GM18505 (cell line): Measurements from ENCODE around the gene TMEM209.
"Not testable (repeated sequence)": the region's sequence is repeated elsewhere in the genome, so short reads cannot be mapped to it uniquely, and the experiment has no call there.

ENCODE experiments used
- ATAC-seq: cut with Tn5 transposase; IDR thresholded peaks from one replicate; pipeline ENCODE4 v1.9.1; 2021; ENCODE audit not compliant: unreplicated experiment
- POLR2A ChIP-seq: IDR thresholded peaks from 4 replicates; pipeline ENCODE4 v1.6.1; 2011; ENCODE audit warnings: borderline replicate concordance; ENCODE audit not compliant: insufficient read depth, insufficient read length; ENCODE audit errors: extremely low read depth

The TMEM209 gene

DNA sequence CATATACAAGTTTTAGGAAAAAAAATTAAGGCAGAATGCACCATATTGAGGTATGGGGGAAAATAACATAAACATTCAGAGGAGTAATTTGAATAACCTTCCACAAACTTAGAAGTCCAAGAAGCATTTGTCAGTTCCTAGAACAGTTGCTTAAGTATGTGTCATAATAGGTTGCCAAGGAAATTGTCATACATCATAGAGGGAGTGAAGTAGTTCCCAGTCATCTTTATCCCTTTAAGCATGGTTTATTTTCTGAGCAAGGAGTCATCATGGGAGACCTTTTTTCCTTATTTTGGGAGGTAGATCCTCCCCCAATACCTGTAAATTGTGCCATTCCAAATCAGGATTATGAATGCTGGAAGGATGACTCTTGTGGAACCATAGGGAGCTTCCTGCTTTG lies 2.4 kb upstream of the TMEM209 start, which contains the start of gene SSMEM1:
TSS of gene SSMEM1 (plus strand) at position 219 of the 400 bp plus-strand sequence. CDS start at position 270, 51 bp downstream.
- TF ChIP-seq POLR2A, result no peak
- no peak for ATAC-seq

- ATAC-seq, result no peak
- no peak for TF ChIP-seq POLR2A
These were observed 1.8 kb upstream of the TMEM209 start for GRCh38 chr7:130207033-130207432.

- ATAC-seq, result no peak
- TF ChIP-seq POLR2A, result no peak
These were observed 3.4 kb downstream of the TMEM209 start for GRCh38 chr7:130201796-130202195.

DNA sequence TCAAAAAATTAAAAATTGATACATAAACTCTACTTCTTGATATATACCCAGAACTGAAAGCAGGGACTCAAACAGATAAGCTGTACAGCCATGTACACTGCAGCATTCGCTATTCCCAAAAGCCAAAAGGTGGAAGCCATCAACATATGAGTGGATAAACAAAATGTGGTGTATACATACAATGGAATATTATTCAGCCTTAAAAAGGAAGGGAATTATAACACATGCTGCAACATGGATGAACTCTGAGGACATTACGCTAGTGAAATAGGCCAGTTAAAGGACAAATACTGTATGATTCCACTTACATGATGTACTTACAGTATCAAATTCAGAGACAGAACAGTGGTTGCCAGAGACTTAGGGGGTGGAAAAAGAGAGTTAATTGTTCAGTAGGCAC lies 8.1 kb downstream of the TMEM209 start:
- no peak for TF ChIP-seq POLR2A
- no peak for ATAC-seq

DNA sequence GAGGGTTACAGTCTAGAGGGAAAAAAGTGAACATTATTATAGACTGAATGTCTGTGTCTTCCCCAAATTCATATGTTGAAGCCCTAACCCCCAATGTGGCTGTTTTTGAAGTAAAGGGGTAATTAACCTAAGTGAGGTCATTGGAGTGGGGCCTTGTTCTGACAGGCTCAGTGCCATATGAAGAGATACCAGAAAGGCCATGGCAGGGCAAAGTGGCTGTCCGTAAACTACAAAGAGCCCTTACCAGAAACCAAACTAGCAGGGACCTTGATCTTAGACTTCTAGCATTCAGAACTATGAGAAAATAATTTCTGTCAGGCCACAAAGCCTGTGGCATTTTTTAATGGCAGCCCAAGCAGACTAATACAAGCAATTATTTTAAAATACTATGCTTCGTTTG lies 8.7 kb downstream of the TMEM209 start:
- ATAC-seq, result no peak
- TF ChIP-seq POLR2A, result no peak

DNA sequence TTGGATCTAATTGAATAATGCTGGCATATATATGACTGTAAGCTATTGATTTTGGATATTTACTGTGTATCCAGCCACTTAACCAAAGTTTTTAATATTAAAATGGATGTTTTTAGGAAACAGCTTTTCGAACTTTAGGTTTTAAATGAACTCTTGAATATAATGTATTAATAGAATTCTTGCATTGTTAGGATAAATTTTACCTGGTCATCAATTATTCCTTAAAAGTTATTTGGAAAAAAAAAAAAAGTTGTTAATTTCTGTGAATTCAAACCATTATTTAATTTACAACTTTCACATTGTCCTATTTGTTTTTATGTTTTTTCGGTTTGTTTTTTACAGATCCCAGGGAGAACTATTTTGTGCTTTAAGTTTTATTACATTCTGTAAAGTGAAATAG lies 9.8 kb downstream of the TMEM209 start:
- TF ChIP-seq POLR2A, result no peak
- ATAC-seq, result no peak

DNA sequence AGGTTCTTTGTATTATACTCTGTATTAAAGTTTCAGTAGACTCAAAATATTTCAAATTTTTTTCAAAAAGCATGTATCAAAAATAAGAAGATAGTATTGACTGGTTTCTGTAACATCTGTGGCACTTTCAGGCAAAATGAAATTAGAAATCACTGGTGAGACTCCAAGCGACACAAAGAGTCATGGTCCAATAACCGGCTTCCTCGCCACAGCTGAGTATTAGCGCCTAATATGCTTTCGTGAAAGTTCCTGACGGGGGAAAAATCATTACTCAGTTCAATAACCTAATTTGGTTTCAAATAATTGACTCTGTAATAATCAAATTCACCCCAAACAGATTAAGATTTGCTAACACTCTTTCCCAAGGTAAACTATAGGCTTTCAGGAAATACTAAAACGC lies 13.4 kb downstream of the TMEM209 start:
- no peak for ATAC-seq

GRCh38 chr7:130189343-130189742 lies 15.9 kb downstream of the TMEM209 start:
- ATAC-seq, result no peak
- no peak for TF ChIP-seq POLR2A

More for the DNA sequence above, 13.4 kb downstream of the TMEM209 start:
- TF ChIP-seq POLR2A, result no peak

DNA sequence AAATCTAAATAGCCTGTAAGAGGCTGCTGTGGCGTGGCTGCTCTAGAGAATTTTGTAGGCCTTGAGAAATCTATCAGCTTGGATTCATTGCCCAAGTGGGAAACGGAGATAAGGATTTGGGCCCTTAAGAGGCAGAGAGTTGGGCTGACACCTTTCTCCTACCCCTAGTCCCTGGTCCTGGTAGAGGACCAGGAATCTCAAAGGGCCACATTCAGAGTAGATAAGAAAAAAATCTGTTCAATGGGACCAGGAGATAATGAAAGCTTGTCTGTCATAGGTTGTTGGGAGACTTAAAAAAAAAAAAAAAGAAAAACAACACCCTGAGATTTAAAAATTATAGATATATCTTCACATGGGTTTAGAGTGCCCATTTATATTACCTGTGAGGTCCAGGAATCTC lies 17.8 kb downstream of the TMEM209 start:
- no peak for ATAC-seq

DNA sequence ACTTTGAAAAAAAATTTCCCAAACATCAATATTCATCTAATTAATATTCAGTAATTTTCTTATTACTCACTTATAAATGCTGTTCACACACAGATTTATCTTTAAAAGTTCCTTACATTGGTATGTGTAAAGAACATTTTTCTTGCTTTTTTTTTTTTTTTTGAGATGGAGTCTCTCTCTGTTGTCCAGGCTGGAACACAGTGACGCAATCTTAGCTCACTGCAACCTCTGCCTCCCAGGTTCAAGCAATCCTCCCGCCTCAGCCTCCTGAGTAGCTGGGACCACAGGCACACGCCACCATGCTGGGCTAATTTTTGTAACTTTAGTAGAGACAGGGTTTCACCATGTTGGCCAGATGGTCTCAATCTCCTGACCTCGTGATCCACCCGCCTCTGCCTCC lies 20.9 kb downstream of the TMEM209 start:
- not testable (repeated sequence) for ATAC-seq

More for the DNA sequence above, 17.8 kb downstream of the TMEM209 start:
- TF ChIP-seq POLR2A, result no peak

DNA sequence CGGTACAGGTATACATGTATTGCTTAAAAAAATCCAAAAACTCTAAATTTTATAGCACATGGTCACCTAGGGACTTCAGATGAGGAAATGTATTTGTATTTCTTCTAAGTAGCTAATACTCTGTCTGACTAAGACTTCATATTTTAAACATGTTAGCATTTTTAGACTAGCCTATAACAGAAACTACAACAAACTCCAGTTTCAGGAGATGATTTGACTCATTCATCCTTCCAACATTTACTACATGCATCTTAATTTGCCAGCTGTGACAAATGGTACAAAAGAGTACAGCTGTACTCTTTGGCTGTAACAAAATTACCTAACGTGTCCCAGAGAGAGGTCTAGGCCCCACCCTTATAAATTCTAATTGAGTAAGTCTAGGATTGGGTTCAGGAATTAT lies 22.2 kb downstream of the TMEM209 start:
- no peak for TF ChIP-seq POLR2A
- ATAC-seq, result no peak

DNA sequence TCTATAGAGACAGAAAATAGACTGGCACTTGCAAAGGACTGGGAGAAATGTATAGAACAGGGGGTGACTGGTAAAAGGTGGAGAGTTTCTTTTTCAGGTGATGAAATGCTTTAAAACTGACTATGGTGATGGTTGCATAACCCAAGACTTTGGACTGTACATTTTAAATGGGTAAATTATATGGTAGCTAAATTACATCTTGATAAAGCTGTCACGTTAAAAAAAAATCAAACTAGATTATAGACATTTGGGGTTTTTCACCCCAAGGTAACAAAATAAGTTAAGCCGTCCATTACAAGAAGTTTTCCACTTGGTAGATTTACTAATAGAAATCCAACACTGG lies 24.0 kb downstream of the TMEM209 start:
- no peak for ATAC-seq
- TF ChIP-seq POLR2A, result no peak

- ATAC-seq, result no peak
- no peak for TF ChIP-seq POLR2A
These were observed 24.5 kb downstream of the TMEM209 start for GRCh38 chr7:130180571-130181262.

DNA sequence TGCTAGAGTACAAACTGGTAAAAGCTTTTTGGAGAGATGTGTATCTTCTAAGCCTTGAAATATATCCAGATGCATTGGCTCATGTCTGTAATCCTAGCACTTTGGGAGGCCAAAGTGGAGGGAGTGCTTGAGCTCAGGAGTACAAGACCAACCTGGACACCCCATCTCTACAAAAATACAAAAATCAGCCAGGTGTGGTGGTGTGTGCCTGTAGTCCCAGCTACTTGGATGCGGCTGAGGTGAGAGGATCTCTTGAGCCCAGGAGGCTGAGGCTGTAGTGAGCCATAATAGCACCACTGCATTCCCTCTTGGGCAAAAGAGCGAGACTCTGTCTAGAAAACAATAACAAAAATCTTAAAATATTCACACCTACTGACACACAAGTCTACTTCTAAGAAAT lies 25.6 kb downstream of the TMEM209 start:
- no peak for TF ChIP-seq POLR2A
- no peak for ATAC-seq

DNA sequence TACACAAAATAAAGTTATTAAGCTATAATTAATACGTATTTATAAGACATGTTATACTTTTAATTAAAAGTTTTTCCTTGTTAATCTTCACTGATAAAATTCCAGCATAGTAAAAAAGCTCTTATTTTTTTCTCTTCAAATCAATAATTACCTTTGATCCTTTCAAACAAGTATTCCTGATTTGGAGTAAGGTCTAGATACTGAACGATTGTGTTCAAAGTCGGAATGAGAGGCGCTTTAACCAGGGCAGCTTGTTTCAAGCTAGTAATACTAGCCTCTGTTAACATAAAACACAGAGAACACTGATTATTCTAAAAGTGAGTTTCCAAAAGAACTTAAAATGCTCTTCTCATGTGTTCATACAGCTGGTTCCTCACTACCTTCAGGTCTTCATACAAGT lies 27.0 kb downstream of the TMEM209 start:
- TF ChIP-seq POLR2A, result no peak

More for the DNA sequence above, 27.0 kb downstream of the TMEM209 start:
- ATAC-seq, result no peak
